ENCODE measurements around the gene FBXO7. TPM values are rescaled to one million over a fixed set of nuclear protein-coding genes. Genes with fewer than 3 reads are reported as not detected.

FBXO7 gene
- total and polyA plus RNA-seq, 9 of the 15 experiments (the other 6 are each of a cell fraction or from before 2014, with no cell fraction given): 34.0 to 162 (median 85.2) TPM

DNA sequence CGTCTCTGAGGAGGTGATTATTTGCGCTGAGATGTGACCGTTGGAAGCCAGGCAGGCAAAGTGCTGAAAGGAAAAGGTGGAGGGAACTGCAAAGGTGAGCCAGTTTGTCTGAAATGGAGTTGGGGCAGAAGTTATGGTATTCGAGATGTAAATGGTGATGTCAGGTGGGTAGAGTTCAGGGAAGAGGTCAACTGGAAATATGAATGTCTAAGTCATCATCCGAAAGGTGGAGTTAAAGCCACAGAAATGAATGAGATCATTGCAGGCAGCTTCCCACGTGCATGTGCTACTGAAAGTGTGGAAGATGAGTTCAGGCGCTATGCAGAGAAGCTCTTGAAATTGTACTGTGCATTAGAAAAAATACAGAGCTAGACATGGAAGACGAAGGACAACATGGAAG is 8.1 kb upstream of the FBXO7 start (continued):
- no peak for TF ChIP-seq SPI1 (IDR thresholded peaks at IDR 0.05; ENCODE audit: borderline replicate concordance, low read depth, low read length)
- TF ChIP-seq U2AF2 (optimal IDR thresholded peaks at IDR 0.05; ENCODE audit: low read depth, low read length): no peak
- TF ChIP-seq, protein P1, sequence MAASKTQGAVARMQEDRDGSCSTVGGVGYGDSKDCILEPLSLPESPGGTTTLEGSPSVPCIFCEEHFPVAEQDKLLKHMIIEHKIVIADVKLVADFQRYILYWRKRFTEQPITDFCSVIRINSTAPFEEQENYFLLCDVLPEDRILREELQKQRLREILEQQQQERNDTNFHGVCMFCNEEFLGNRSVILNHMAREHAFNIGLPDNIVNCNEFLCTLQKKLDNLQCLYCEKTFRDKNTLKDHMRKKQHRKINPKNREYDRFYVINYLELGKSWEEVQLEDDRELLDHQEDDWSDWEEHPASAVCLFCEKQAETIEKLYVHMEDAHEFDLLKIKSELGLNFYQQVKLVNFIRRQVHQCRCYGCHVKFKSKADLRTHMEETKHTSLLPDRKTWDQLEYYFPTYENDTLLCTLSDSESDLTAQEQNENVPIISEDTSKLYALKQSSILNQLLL (CRISPR knock-in tag; IDR thresholded peaks at IDR 0.05; ENCODE audit: borderline replicate concordance): no peak
- no peak for TF ChIP-seq SP2 (IDR thresholded peaks at IDR 0.05; ENCODE audit: extremely low read depth, low read depth, low read length, poor library complexity, severe bottlenecking)
- TF ChIP-seq, protein P2, sequence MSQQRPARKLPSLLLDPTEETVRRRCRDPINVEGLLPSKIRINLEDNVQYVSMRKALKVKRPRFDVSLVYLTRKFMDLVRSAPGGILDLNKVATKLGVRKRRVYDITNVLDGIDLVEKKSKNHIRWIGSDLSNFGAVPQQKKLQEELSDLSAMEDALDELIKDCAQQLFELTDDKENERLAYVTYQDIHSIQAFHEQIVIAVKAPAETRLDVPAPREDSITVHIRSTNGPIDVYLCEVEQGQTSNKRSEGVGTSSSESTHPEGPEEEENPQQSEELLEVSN (IDR thresholded peaks at IDR 0.05; ENCODE audit: borderline replicate concordance in 1 of 2, extremely low read depth in 1 of 2, insufficient read depth in 1 of 2, insufficient read length in 1 of 2, low read depth in 1 of 2, low read length in 1 of 2, poor library complexity in 1 of 2, severe bottlenecking in 1 of 2): peak in 1 of 2 experiments; percentile 17
- TF ChIP-seq, protein P3, sequence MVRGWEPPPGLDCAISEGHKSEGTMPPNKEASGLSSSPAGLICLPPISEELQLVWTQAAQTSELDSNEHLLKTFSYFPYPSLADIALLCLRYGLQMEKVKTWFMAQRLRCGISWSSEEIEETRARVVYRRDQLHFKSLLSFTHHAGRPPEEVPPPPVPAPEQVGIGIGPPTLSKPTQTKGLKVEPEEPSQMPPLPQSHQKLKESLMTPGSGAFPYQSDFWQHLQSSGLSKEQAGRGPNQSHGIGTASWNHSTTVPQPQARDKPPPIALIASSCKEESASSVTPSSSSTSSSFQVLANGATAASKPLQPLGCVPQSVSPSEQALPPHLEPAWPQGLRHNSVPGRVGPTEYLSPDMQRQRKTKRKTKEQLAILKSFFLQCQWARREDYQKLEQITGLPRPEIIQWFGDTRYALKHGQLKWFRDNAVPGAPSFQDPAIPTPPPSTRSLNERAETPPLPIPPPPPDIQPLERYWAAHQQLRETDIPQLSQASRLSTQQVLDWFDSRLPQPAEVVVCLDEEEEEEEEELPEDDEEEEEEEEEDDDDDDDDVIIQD (CRISPR knock-in tag; IDR thresholded peaks at IDR 0.05): no peak
- TF ChIP-seq MEF2D (tag; conservative IDR thresholded peaks at IDR 0.05; ENCODE audit: low read depth): no peak
- no peak for TF ChIP-seq ATF1 (CRISPR knock-in tag; IDR thresholded peaks at IDR 0.05)
- TF ChIP-seq ATF1 (tag; IDR thresholded peaks at IDR 0.05): no peak
- no peak for TF ChIP-seq NR4A1 (CRISPR knock-in tag; IDR thresholded peaks at IDR 0.05)
- TF ChIP-seq NR4A1 (tag; IDR thresholded peaks at IDR 0.05): no peak
- TF ChIP-seq KHSRP (IDR thresholded peaks at IDR 0.05): no peak
- no peak for TF ChIP-seq XRCC3 (IDR thresholded peaks at IDR 0.05)
- no peak for TF ChIP-seq MCM5 (IDR thresholded peaks at IDR 0.05; ENCODE audit: low read depth)
- TF ChIP-seq PCBP1 (IDR thresholded peaks at IDR 0.05; ENCODE audit: low read depth, low read length, poor library complexity, severe bottlenecking): no peak
- TF ChIP-seq SMAD1 (IDR thresholded peaks at IDR 0.05; ENCODE audit: low read depth, low read length, partially characterized antibody): no peak
- TF ChIP-seq KAT8 (IDR thresholded peaks at IDR 0.05; ENCODE audit: low read depth): no peak
- TF ChIP-seq BHLHE40 (IDR thresholded peaks at IDR 0.05; ENCODE audit: low read length): peak; percentile 36; the same call in 1 of the 2 replicates
- TF ChIP-seq HDAC6 (IDR thresholded peaks at IDR 0.05; ENCODE audit: low read depth, low read length): no peak
- 0 out of 2 replicates have a peak, but pooled peaks have one; percentile 11 for TF ChIP-seq JUND (IDR thresholded peaks at IDR 0.05; ENCODE audit: borderline replicate concordance, low read depth, low read length)
- TF ChIP-seq JUND (tag; IDR thresholded peaks at IDR 0.05; ENCODE audit: borderline replicate concordance, low read depth, low read length): no peak
